ENCODE results near the gene RAB11FIP2.

DNA sequence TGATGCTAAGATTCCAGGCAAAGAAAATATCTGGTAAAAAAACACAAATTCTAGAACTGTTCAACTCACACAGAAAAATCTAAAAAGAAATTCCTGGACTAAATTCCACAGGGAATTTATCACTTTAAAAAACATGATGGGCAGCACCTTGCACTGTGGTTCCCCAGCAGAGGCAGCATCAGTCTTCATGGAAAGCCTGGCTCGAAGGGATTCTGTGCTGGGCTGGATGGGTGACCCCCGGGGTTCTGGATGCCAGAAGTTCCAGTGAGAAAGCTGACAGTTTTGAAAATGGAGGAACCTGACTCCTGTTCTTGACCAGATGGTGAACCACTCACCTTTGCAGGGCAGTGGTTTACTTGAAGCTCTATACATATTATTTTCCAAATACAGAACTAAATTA lies 52.0 kb downstream of the RAB11FIP2 start:
- no peak for TF ChIP-seq ZNF274 (IDR thresholded peaks at IDR 0.05; ENCODE audit: low read depth, low read length)
- TF ChIP-seq SUZ12 (IDR thresholded peaks at IDR 0.05; ENCODE audit: extremely low read depth, insufficient read depth, insufficient read length): no peak

Measured in NT2/D1 (cell line).